Stimulated activated memory B cell treated with anti-CD40 and anti-IgM and Interleukin-4, amounts not matched to agents 10 μg/mL and 1 μg/mL and 100 μg/mL, for 72 hours (primary cell): ENCODE data around the gene TAS2R42.

ENCODE experiments used
- ATAC-seq: fragments of 150-1000 bp; cut with Tn5 transposase; 2 replicates; pipeline ENCODE4 v1.10.0; 2021
- H3K27ac Mint-ChIP-seq: one replicate; pipeline ENCODE4 v1.8.0; 2022; ENCODE audit warnings: mild to moderate bottlenecking, mixed read lengths
- H3K27me3 Mint-ChIP-seq: one replicate; pipeline ENCODE4 v1.8.0; 2022; ENCODE audit warnings: mixed read lengths
- H3K36me3 Mint-ChIP-seq: one replicate; pipeline ENCODE4 v1.8.0; 2022; ENCODE audit warnings: mixed read lengths
- H3K4me1 Mint-ChIP-seq: one replicate; pipeline ENCODE4 v1.8.0; 2022; ENCODE audit warnings: mixed read lengths
- H3K4me3 Mint-ChIP-seq: one replicate; pipeline ENCODE4 v1.8.0; 2022; ENCODE audit warnings: mild to moderate bottlenecking, moderate library complexity, mixed read lengths
- H3K9me3 Mint-ChIP-seq: one replicate; pipeline ENCODE4 v1.8.0; 2022; ENCODE audit warnings: mixed read lengths

Gene TAS2R42

GRCh38 chr12:11186837-11187236 is at the start of gene TAS2R42:
Gene TAS2R42, minus strand, starts transcription at chr12:11186937. Its CDS starts 0 bp downstream, at chr12:11186937.
- no peaks in the 10 kb centered on the region for H3K27me3 Mint-ChIP-seq

GRCh38 chr12:11233532-11233931 is 46.8 kb upstream of the TAS2R42 start:
- Mint-ChIP-seq H3K9me3 (no peaks in the 10 kb centered on the region), H3K27me3 (no peaks in the 10 kb centered on the region), H3K4me1 (no peaks in the 10 kb centered on the region), H3K27ac (no peak overlapping the region), H3K4me3 (no peak overlapping the region), H3K36me3 (peaks cover 12% of the 10 kb centered on the region)
- no peak for ATAC-seq

More at GRCh38 chr12:11186837-11187236, at the start of gene TAS2R42:
- Mint-ChIP-seq H3K4me3 (no peak within 1 kb of the TSS), H3K4me1 (no peaks in the 10 kb centered on the region), H3K9me3 (no peaks in the 10 kb centered on the region), H3K27ac (no peak within 1 kb of the TSS), H3K36me3 (peaks cover 14% of the 10 kb centered on the region)
- ATAC-seq: no peak

GRCh38 chr12:11228296-11228879 is 41.7 kb upstream of the TAS2R42 start:
- H3K4me1 Mint-ChIP-seq: no peaks in the 10 kb centered on the region
- no peak overlapping the region for H3K27ac Mint-ChIP-seq
- H3K27me3 Mint-ChIP-seq: no peaks in the 10 kb centered on the region
- H3K36me3 Mint-ChIP-seq: peaks cover 12% of the 10 kb centered on the region
- H3K9me3 Mint-ChIP-seq: no peaks in the 10 kb centered on the region
- H3K4me3 Mint-ChIP-seq: no peak overlapping the region
- no peak for ATAC-seq

- H3K9me3 Mint-ChIP-seq: no peaks in the 10 kb centered on the region
- H3K27me3 Mint-ChIP-seq: no peaks in the 10 kb centered on the region
- no peak overlapping the region for H3K4me3 Mint-ChIP-seq
- no peak for ATAC-seq
- H3K27ac Mint-ChIP-seq: no peak overlapping the region
- no peaks in the 10 kb centered on the region for H3K4me1 Mint-ChIP-seq
- peaks cover 12% of the 10 kb centered on the region for H3K36me3 Mint-ChIP-seq
Measured at GRCh38 chr12:11227373-11227772, 40.6 kb upstream of the TAS2R42 start.

- peaks cover 3% of the 10 kb centered on the region for H3K9me3 Mint-ChIP-seq
- H3K27me3 Mint-ChIP-seq: no peaks in the 10 kb centered on the region
- no peak overlapping the region for H3K27ac Mint-ChIP-seq
- H3K4me3 Mint-ChIP-seq: no peak overlapping the region
- peaks cover 28% of the 10 kb centered on the region for H3K36me3 Mint-ChIP-seq
- no peak for ATAC-seq
- H3K4me1 Mint-ChIP-seq: no peaks in the 10 kb centered on the region
Measured at GRCh38 chr12:11209113-11209512, 22.4 kb upstream of the TAS2R42 start.

GRCh38 chr12:11204173-11204572 is 17.4 kb upstream of the TAS2R42 start:
- H3K27ac Mint-ChIP-seq: no peak overlapping the region
- no peak overlapping the region for H3K4me3 Mint-ChIP-seq
- no peaks in the 10 kb centered on the region for H3K4me1 Mint-ChIP-seq

GRCh38 chr12:11202811-11203210 is 16.1 kb upstream of the TAS2R42 start:
- Mint-ChIP-seq H3K36me3 (peaks cover 24% of the 10 kb centered on the region), H3K4me3 (no peak overlapping the region), H3K27ac (no peak overlapping the region), H3K4me1 (no peaks in the 10 kb centered on the region), H3K27me3 (no peaks in the 10 kb centered on the region), H3K9me3 (no peaks in the 10 kb centered on the region)
- no peak for ATAC-seq

More at GRCh38 chr12:11204173-11204572, 17.4 kb upstream of the TAS2R42 start:
- Mint-ChIP-seq H3K27me3 (no peaks in the 10 kb centered on the region), H3K9me3 (no peaks in the 10 kb centered on the region), H3K36me3 (peaks cover 24% of the 10 kb centered on the region)
- no peak for ATAC-seq

GRCh38 chr12:11183011-11183410 is 3.7 kb downstream of the TAS2R42 start:
- no peak overlapping the region for H3K4me3 Mint-ChIP-seq
- H3K27me3 Mint-ChIP-seq: no peaks in the 10 kb centered on the region
- no peaks in the 10 kb centered on the region for H3K36me3 Mint-ChIP-seq
- H3K9me3 Mint-ChIP-seq: no peaks in the 10 kb centered on the region
- H3K27ac Mint-ChIP-seq: no peak overlapping the region
- peaks cover 5% of the 10 kb centered on the region for H3K4me1 Mint-ChIP-seq
- no peak for ATAC-seq

- H3K36me3 Mint-ChIP-seq: no peaks in the 10 kb centered on the region
- no peaks in the 10 kb centered on the region for H3K27me3 Mint-ChIP-seq
- H3K4me3 Mint-ChIP-seq: no peak overlapping the region
- ATAC-seq: no peak
- no peaks in the 10 kb centered on the region for H3K9me3 Mint-ChIP-seq
- H3K4me1 Mint-ChIP-seq: peaks cover 5% of the 10 kb centered on the region
- H3K27ac Mint-ChIP-seq: no peak overlapping the region
Measured at GRCh38 chr12:11182529-11182928, 4.2 kb downstream of the TAS2R42 start.

GRCh38 chr12:11178250-11178649 is 8.5 kb downstream of the TAS2R42 start:
- Mint-ChIP-seq H3K27ac (no peak overlapping the region), H3K4me3 (no peak overlapping the region), H3K27me3 (no peaks in the 10 kb centered on the region), H3K36me3 (peaks cover 13% of the 10 kb centered on the region), H3K9me3 (no peaks in the 10 kb centered on the region), H3K4me1 (peaks cover 17% of the 10 kb centered on the region)
- no peak for ATAC-seq

GRCh38 chr12:11174022-11174421 is 12.7 kb downstream of the TAS2R42 start:
- Mint-ChIP-seq H3K27me3 (no peaks in the 10 kb centered on the region), H3K4me1 (peaks cover 42% of the 10 kb centered on the region), H3K27ac (no peak overlapping the region), H3K9me3 (no peaks in the 10 kb centered on the region), H3K4me3 (no peak overlapping the region), H3K36me3 (peaks cover 32% of the 10 kb centered on the region)
- ATAC-seq: no peak

- no peak for ATAC-seq
- peak overlapping the region; percentile 97 for H3K4me3 Mint-ChIP-seq
- H3K4me1 Mint-ChIP-seq: peaks cover 61% of the 10 kb centered on the region
- H3K27me3 Mint-ChIP-seq: no peaks in the 10 kb centered on the region
- H3K36me3 Mint-ChIP-seq: peaks cover 46% of the 10 kb centered on the region
- H3K9me3 Mint-ChIP-seq: no peaks in the 10 kb centered on the region
- peak overlapping the region; percentile 99 for H3K27ac Mint-ChIP-seq
Measured at GRCh38 chr12:11171969-11172675, 14.6 kb downstream of the TAS2R42 start.

GRCh38 chr12:11171145-11171968 is 15.4 kb downstream of the TAS2R42 start, which contains the start of gene SMIM10L1:
Gene SMIM10L1, plus strand, starts transcription at chr12:11171194. Its CDS starts 163 bp downstream, at chr12:11171357.
- Mint-ChIP-seq H3K4me1 (peaks cover 59% of the 10 kb centered on the region), H3K9me3 (no peaks in the 10 kb centered on the region), H3K27me3 (no peaks in the 10 kb centered on the region), H3K27ac (peak within 1 kb of the TSS; percentile 99), H3K4me3 (peak within 1 kb of the TSS; percentile 97), H3K36me3 (peaks cover 44% of the 10 kb centered on the region)
- ATAC-seq: peak; percentile 99

- H3K36me3 Mint-ChIP-seq: peaks cover 44% of the 10 kb centered on the region
- no peak for ATAC-seq
- H3K27me3 Mint-ChIP-seq: no peaks in the 10 kb centered on the region
- no peaks in the 10 kb centered on the region for H3K9me3 Mint-ChIP-seq
- peak overlapping the region; percentile 99 for H3K27ac Mint-ChIP-seq
- H3K4me3 Mint-ChIP-seq: peak overlapping the region; percentile 97
- peaks cover 55% of the 10 kb centered on the region for H3K4me1 Mint-ChIP-seq
Measured at GRCh38 chr12:11170810-11171144, 16.0 kb downstream of the TAS2R42 start.

GRCh38 chr12:11166300-11166699 is 20.4 kb downstream of the TAS2R42 start:
- H3K27me3 Mint-ChIP-seq: no peaks in the 10 kb centered on the region
- no peak overlapping the region for H3K4me3 Mint-ChIP-seq
- no peak for ATAC-seq
- H3K27ac Mint-ChIP-seq: no peak overlapping the region
- H3K9me3 Mint-ChIP-seq: no peaks in the 10 kb centered on the region
- peaks cover 62% of the 10 kb centered on the region for H3K4me1 Mint-ChIP-seq
- H3K36me3 Mint-ChIP-seq: peaks cover 51% of the 10 kb centered on the region
